GM18505 (cell line): Measurements from ENCODE around the gene JAML.

Source experiments
- ATAC-seq: cut with Tn5 transposase; IDR thresholded peaks from one replicate; pipeline ENCODE4 v1.9.1; 2021; ENCODE audit not compliant: unreplicated experiment
- POLR2A ChIP-seq: IDR thresholded peaks from 4 replicates; pipeline ENCODE4 v1.6.1; 2011; ENCODE audit warnings: borderline replicate concordance; ENCODE audit not compliant: insufficient read depth, insufficient read length; ENCODE audit errors: extremely low read depth

The JAML gene

GRCh38 chr11:118251858-118252652, 27.2 kb upstream of the JAML start, which contains the start of gene MPZL3:
Gene MPZL3 (minus strand): TSS chr11:118252365. CDS start chr11:118252294, 71 bp downstream.
- ATAC-seq: peak; percentile 69

GRCh38 chr11:118247041-118247440, 22.2 kb upstream of the JAML start:
- no peak for ATAC-seq

More at GRCh38 chr11:118251858-118252652, 27.2 kb upstream of the JAML start, which contains the start of gene MPZL3:
- peak; percentile 58 for TF ChIP-seq POLR2A

GRCh38 chr11:118245936-118246562, 21.2 kb upstream of the JAML start:
- no peak for TF ChIP-seq POLR2A
- no peak for ATAC-seq

More at GRCh38 chr11:118247041-118247440, 22.2 kb upstream of the JAML start:
- no peak for TF ChIP-seq POLR2A

DNA sequence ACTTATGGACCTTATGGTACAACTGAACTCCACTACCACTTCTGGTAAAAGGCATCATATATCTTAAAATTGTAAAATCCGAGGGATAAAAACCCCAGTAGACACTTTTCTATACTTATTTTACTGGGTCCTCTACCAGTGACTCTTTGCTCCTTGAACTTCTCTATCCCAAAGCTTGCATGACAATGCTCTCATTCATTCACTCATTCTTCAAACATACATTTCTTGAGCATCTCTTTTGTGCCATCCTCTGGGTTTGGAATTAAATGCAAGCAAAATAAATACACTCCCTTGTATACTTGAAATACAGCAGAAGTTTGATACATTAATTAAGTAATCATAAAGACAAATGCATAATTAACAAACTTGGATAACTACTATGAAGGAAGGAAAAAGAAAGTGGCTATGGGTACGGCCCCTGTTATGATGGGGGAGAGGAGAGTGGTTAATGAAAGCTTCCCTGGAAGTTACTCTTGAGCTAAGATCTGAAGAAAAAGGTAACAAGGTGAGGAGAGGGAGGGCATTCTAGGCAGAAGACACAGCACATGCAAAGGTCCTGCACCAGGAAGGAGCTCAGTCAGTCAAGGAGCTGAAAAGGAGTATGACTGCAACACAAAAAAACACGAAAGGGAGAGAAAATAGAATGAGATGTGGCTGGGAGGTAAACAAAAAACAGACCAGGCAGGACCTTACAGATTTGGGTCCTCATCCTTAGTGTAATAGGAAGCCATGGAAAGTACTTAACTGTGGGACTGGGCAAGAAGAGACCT, 19.4 kb upstream of the JAML start:
- ATAC-seq: no peak
- no peak for TF ChIP-seq POLR2A

- TF ChIP-seq POLR2A: no peak
- no peak for ATAC-seq
These were observed 18.4 kb upstream of the JAML start for GRCh38 chr11:118243161-118243560.

DNA sequence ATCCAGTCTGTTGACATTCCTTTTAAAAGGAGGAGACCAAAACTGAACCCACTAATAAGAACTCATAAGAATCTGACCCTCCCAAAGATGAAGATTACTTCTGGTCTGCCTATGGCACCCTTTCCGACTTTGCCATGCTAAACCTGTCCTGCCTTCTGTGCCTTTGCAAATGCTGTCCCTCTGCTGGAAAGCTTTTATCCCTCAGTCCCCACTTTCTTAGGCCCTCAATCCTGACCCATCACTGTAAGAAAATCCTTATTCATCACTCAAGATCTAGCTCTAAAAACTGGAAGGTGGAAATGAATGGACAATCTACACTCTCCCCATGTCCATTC, 16.9 kb upstream of the JAML start:
- no peak for TF ChIP-seq POLR2A
- ATAC-seq: no peak

DNA sequence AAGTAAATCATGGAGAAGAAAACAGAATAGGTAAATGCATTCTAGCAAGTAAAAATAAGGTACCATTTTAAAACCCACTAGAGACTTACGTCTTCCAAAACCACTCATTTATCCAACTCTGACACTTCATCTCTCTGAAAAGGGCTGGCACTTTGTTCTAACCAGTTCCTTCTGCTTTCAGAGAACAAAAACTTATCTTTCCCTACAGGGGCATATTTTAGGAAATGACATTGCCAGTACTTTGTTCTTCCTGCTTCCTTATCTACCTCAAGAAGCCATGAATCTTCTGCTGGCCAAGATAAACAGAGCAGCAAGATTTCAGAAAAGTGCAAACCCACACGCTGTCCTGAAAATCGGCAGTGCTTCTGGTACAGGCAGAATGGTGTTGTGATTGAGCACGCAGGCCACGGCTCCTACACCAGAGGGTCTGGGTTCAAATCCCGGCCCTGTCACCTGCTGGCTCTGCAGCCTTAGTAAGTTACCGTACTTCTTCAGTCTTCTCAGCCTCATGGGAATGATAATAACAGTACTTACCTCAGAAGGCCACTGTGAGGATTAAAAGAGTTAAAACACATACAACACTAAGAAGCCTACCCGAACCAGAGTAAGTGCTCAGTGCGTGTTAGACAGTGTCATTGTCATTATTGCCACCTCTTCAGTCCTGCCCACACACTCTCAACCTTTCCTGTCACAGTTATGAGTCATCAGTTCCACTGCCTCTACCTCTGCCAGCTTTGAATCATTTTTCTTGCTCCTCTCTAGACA, 16.4 kb upstream of the JAML start:
- peak; percentile 67 for ATAC-seq
- no peak for TF ChIP-seq POLR2A

DNA sequence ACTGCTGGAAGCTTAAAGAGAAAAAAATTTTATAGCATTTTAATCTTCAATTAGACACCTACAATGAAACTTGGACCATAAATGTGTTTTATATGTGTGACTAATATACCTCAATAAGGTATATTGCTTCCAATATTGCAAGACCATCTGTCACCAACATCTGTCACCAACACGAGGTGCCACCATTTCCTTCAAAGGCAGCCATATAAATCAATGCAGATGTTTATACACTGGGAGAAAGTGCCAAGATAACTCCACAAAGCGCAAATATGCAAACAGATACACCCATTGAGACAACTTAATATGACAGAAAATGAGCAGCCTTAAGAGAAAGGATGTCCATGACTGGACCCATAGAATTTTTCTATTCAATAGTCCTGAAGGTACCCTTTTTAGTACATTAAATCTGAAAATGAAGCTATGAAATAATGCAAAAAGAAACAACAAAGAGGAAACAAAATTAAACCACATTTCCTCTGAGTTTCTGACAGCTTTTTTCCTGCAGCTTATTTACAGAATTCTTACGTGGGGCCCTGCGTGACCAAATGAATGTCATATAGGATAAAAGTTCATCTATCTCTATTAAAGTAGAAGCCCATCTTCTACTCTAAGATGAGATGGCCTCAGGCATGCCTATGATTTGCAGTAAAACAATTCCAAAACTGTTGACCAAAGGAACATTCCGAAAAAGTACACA, 14.8 kb upstream of the JAML start:
- ATAC-seq: no peak
- TF ChIP-seq POLR2A: no peak

- no peak for ATAC-seq
- no peak for TF ChIP-seq POLR2A
These were observed 14.1 kb upstream of the JAML start for GRCh38 chr11:118238929-118239328.

DNA sequence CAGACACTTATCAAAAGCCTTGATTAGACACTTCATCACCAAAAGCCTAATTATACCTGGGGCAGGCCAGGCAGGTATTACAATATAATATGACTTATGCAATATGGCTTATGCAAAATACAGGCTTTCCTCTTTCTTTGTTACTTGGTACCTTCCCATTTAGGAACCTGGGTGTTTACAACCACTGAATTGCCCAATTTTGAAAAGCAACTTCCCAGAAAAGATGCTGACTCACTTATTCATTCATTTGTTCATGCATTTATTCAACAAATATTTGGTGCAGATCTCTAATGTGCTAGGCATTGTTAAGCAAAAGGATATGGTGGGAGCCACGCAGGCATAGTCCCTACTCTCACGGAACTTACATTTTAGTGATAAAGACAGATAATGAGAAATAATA, 13.6 kb upstream of the JAML start:
- ATAC-seq: no peak
- TF ChIP-seq POLR2A: no peak

GRCh38 chr11:118236170-118236569, 11.4 kb upstream of the JAML start:
- ATAC-seq: no peak
- no peak for TF ChIP-seq POLR2A

- no peak for ATAC-seq
- no peak for TF ChIP-seq POLR2A
These were observed 10.0 kb upstream of the JAML start for GRCh38 chr11:118234833-118235232.
